Stimulated activated CD8-positive, alpha-beta memory T cell treated with anti-CD3 and anti-CD28 coated beads, Interleukin-2, amount 100 ng/mL, for 1 hour (primary cell): Measurements from ENCODE around the gene CTSS.

Experiments
- DNase-seq, 2 donors: peaks; one replicate each; pipeline ENCODE4 v3.0.0-alpha.2; 2020; ENCODE audit warnings: low read depth in 2 of 2

CTSS gene

DNA sequence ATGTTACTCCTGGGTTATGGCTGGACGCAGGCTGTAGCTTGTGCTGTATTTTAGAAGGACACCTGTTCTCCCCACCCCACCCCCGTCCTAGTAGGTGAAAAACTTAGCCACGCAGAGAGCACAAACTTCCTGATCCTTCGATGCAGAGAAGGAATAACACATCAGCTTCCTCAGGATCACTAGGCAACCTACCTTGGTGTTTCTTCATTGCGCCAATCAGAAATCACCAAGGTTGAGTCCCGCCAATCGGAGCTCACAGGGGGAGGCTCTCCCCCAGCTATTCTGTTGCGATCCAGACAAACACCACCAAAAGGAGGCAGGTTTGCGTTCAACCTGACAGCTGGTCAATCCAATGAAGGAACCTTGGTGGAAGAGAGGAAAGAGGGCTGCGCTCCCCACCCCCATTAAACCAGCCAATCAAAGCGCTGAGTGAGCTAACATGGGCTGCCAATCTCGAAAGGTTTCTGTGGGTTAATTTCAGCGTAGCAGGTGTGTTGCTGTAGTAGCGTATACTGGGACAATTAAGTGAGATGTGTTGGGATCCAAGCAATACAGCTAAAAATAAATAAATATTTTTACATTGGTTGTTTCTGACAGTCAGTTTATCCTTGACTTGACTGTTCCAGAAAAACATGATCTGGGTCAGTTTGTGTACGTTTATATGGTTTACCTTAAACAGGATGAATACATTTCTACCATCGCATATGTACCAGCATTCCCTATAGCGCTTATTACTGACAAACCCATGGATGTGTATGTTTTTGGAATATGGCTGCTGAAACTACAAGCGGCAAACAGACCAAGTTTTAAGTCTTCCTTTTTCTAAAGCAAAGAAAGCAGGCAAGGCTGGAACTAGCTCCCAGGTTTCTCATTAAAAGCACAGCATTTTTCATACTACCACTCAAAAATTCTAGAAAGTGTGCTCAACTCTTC is 68.3 kb downstream of the CTSS start, which contains the start of gene GOLPH3L:
Gene GOLPH3L, minus strand, starts transcription at position 160 of the 933 bp plus-strand sequence. CDS start 2,316 bp downstream, outside the sequence.
- DNase-seq = peak; percentile 75 to 77

- DNase-seq = no peak
Measured at GRCh38 chr1:150696590-150696989, 69.0 kb downstream of the CTSS start.

- no peak for DNase-seq
Measured at GRCh38 chr1:150696162-150696561, 69.4 kb downstream of the CTSS start.

GRCh38 chr1:150695561-150695960 is 70.0 kb downstream of the CTSS start:
- no peak for DNase-seq

DNA sequence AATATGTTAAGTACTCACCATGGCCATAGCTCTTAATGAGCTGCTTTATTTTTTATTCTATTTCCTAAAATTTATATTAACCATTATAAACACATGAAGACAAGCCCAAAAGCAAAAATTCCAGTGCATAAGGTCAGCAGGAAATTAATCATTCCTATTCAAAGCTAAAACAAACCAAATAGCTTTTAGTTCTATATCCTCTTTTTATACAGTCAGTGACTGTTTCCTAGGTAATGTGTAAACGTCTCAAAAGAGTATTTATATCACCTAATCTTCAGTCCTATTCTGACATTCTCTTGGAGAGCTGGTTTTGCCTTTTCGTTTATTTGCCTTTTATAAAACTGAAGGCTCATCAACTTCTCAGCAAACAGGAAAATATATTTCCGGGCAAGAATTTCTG is 72.9 kb downstream of the CTSS start:
- DNase-seq = no peak

- no peak for DNase-seq
Measured at GRCh38 chr1:150688763-150689162, 76.8 kb downstream of the CTSS start.

- no peak for DNase-seq
Measured at GRCh38 chr1:150686275-150686674, 79.3 kb downstream of the CTSS start.

GRCh38 chr1:150683914-150684313 is 81.7 kb downstream of the CTSS start:
- peak in 1 of 2 donors; percentile 3 for DNase-seq
